NCI-H82 (cell line): ENCODE measurements around the gene MISP3.

ENCODE experiments used
- DNase-seq: peaks from one replicate; lab custom pipeline; 2025; lab: John Stamatoyannopoulos, UW

The MISP3 gene

GRCh38 chr19:14122924-14123323 lies 50.3 kb downstream of the MISP3 start:
- DNase-seq: no peak
